Left renal cortex interstitium (tissue), 4 donors: ENCODE measurements around the gene STIP1. TPM values are rescaled to one million over a fixed set of nuclear protein-coding genes. Genes with fewer than 3 reads are reported as not detected.
"Not testable (repeated sequence)": the region's sequence is repeated elsewhere in the genome, so short reads cannot be mapped to it uniquely, and the experiment has no call there.

Source experiments
- DNase-seq, 4 donors: peaks; one replicate each; pipeline ENCODE4 v3.0.0-alpha.2; 2013; ENCODE audit warnings: low read depth in 4 of 4, low spot score in 2 of 4, missing footprints in 1 of 4
- polyA plus RNA-seq, 4 donors: library from polyadenylated mRNA; unstranded; fragments of 120-200 nt; gene quantifications; one replicate each; pipeline ENCODE4 v1.2.1, GENCODE V29; 2013; ENCODE audit not compliant: insufficient read length in 4 of 4

STIP1 gene
- polyA plus RNA-seq, 4 donors, result 156 to 207 (median 187) TPM

DNA sequence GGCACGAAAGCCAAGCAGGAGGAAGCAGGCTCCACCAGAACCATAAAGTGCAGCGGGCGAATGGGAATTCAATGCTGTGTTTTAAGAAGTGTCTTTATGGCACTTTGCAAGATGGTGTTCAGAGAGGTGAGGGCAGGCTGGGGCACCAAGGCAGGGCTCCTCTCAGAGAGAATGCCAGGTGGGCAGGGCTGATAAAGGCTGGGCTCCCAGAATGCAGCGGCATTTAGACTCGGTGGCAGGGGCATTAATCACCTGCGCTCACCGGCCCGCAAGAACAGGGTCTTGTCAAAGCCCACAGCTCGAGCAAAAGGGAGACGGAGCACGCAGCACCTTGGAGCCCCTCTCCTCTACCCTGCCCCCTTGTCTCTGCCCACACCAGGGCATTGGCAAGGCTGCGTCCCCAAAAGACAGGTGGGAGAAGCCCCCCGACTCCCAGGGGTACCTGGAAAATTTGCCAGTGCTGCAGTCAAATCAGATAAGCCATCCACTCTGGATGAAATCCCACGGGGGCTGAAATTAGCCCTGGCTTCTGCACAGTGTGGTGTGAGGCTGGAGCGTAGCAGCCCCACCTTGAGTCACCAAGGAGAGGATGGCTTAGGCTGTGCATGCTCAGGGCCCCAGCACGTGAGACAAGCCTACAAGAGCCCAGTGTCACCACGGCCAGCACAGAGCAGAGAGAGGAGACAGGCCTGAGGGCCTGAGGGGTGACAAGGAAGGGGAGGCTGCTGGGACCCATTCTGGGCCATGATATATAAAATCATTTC is 28.2 kb upstream of the STIP1 start:
- DNase-seq, result no peak

DNA sequence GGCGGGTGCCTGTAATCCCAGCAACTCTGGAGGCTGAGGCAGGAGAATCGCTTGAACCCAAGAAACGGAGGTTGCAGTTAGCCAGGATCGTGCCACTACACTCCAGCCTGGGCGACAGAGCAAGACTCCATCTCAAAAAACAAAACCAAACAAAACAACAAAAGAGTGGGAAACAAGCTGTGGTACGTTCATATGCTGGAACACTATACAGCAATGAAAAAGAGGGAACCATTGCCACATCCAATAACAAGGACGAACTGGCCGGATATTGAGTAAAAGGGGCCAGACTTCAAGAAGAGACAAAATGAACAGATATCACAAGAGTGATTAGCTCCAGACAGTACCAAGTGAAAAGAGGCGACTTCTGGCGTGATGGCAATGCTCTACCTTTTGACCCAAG is 24.9 kb upstream of the STIP1 start:
- DNase-seq, result no peak

DNA sequence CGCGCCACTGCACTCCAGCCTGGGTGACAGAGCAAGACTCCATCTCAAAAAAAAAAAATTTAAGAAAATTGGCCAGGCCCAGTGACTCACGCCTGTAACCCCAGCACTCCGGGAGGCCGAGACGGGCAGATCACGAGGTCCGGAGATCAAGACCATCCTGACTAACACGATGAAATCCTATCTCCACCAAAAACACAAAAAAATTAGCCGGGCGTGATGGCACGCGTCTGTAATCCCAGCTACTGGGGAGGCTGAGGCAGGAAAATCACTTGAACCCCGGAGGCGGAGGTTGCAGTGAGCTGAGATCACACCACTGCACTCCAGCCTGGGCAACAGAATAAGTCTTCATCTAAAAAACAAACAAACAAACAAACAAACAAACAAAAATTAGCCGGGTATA is 23.2 kb upstream of the STIP1 start:
- not testable (repeated sequence) for DNase-seq

DNA sequence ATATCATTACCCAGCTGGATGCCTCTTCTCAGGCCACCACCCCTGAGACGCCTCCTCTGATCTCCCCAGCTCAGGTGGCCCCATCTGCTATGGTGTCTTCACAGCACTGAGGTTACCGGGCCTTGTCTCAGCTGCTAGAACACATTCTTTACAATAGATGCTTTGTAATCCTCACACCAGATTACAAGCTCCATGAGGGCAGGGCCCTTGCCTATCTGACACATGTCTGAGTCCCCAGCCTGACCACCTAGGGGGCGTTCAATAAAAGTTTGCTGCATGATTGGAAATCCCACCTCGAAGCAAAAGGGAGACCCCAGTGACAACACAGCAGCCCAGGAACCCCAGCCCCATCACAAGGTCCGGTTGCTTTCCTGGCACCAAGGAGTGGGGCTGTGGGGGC is 22.0 kb upstream of the STIP1 start:
- no peak for DNase-seq

DNA sequence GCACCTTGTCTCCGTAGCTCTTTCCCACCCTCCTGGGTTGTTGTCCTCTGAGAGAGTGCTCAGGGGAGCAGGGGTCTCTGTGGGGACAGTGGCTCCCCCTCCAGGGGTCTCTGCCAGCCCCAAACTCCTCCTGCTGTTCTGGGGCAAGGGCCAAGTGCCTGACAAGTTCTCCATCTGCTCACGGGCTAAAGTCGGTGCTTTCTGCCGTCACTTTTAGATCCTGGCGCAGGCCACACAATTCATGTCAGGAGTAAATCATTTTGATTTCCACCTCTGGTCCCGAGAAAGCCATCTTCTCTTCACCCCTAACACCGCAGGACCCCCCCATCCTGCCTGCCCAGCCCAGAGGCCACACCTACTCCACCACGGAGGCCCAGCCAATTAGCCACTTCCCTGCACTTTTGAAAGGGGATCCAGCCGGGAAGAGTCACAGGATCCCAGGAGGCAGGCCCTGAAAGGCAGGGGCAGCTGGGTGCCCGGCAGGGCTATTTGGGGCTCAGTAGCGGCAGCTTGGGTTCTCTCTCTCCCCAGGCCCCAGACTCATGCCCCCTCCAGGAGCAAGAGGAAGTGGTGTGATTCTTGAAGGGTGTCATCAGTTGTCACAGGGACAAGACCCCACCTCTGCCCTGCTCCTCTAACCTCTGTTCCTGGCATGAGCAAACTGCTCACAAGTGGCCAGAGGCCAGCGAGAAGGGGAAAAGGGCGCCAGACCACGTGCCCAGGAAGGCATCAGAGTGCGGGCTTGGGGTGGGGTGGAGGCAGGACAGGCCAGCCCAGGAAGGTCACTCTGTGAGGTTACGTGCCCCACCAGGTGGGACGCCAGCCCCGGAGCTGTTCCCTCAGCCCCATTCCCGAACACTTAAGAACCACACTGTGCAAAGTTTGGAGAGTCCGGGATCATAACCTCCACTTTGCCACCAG is 21.3 kb upstream of the STIP1 start:
- DNase-seq, result no peak

DNA sequence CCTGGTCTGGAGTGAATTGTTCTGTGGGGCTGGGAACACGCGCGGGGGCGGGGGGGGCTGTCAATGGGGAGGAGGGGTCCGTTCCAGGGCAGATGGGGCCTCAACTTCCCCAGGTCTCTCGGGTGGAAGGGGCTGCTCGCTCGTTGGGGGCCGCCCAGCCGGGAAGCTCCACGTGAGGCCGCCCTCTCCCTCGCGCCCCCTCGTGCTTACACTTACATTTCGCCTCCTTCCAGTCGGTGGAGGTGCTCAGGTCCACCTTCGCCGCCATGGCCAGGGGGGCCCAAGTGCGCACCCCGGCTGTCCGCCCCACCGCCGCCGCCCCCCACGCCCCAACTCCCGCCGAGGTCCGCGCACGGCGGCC is 20.5 kb upstream of the STIP1 start:
- DNase-seq, result no peak

DNA sequence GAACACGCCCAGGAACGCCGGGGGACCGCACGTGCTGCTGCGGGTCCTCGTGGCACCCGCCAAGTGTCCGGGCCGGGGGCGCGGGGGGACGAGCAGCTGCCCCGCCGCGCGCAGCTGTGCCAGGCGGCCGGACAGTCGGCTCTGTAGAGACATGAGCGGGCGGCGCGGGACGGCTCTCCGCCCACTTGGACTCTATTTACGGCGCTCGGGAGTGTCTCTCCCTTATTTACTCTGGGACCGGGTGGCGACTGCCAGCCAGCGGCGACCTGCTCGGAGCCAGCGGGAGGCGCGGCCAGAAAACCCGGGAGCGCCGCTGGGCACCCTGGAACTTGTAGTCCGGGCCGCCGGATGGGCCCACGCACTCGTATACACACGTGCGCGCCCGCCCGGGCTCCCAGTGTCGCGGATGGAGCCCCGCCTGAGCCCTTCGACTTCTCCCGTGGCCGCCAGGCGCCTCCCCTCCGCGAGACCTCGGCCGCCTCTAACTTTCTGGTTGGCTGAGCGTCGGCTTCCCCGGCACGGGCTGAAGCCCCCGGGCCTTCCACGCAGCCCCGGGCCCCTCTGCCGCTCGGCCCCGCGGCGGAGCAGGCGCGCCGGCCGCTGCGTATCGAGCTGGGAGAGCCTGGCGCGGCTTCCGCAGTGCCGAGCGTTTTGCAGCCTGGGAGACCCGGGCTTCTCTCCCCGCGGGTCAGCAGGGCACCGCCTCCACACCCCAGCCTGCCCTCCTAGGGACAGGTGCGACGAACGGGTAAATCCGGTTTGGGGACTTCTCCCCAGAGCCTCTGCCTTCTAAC is 19.9 kb upstream of the STIP1 start, which contains the start of gene MACROD1:
TSS of gene MACROD1 (minus strand) at position 272 of the 794 bp plus-strand sequence. CDS start at position 153, 119 bp downstream.
- DNase-seq, result no peak

DNA sequence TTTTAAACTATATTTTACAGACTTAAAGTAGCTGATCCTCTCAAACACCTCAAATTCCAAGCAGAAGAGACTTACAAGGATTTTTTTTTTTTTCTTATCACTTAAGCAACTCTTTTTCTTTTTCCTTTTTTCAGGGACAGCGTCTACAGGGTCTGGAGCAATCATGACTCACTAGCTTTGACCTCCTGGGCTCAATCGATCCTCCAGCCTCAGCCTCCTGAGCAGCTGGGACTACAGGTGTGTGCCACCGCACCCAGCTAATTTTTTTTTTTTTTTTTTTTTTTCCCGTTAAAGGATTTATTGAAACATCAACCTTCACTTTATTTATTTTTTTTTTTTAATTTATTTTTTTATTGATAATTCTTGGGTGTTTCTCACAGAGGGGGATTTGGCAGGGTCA is 15.6 kb upstream of the STIP1 start:
- DNase-seq, result no peak

DNA sequence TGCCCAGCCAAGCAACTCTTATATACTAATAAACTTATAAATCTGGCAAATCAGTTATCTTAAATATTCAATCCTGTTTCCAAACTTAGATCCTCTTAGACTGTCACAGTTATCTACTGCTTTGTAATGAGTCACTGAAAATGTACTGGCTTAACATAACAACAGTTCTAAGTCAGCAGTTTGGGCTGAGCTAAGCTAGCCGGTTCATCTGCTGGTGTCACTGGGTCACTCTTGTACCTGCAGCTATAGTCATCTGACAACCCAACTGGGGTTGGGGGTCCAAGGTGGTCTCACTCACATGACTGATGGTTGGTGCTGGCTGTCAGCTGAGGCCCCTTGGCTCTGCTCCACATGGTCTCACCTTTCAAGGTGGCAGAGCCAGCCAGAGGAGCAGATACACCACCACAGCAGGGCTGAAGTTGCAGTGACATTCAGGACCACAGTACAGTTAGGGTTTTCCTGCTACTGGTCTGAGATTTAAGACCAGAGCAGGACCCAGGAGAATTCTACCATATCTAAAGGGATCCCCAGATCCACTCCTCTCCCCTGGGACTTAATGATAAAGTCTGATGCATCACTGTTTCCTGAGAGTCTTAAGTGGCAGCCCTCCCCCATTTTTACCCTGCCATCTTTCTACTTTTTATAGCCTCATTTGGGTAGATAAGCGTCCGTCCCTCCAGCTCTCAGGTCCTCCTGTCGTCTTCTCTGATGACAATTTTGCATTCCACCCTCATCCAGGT is 12.2 kb upstream of the STIP1 start:
- DNase-seq, result no peak

DNA sequence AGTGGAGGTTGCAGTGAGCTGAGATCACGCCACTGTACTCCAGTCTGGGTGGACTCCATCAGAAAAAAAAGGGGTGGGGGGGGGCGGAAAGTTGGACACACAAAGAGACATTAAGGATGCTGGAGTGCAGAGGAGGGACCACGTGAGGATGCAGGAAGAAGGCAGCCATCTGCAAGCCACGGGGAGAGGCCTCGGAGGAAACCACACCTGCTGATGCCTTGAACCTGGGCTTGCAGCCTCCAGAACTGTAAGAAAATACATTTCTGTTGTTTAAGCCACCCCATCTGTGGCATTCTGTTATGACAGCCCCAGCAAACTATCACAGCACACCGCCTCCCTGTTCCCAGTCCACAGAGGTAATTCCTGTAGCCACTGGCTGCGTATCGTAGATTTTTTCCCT is 9.2 kb upstream of the STIP1 start:
- no peak for DNase-seq

DNA sequence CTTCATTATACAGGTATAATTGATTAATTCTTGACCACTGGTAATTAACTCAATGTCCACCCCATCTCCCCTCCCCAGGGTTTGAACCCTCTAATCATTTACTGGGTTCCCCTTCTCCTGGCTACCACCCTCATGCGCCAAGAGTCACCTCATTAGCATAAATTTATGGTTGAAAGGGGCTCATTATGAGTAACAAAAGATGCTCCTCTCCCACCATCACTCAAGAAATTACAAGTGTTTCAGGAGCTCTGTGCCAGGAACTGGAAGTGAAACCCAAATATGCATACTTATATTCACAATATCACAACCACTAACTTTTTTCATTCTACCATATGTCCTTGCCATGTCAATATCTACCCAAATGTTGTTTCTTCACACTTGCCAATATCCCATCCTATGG is 7.8 kb upstream of the STIP1 start:
- no peak for DNase-seq

DNA sequence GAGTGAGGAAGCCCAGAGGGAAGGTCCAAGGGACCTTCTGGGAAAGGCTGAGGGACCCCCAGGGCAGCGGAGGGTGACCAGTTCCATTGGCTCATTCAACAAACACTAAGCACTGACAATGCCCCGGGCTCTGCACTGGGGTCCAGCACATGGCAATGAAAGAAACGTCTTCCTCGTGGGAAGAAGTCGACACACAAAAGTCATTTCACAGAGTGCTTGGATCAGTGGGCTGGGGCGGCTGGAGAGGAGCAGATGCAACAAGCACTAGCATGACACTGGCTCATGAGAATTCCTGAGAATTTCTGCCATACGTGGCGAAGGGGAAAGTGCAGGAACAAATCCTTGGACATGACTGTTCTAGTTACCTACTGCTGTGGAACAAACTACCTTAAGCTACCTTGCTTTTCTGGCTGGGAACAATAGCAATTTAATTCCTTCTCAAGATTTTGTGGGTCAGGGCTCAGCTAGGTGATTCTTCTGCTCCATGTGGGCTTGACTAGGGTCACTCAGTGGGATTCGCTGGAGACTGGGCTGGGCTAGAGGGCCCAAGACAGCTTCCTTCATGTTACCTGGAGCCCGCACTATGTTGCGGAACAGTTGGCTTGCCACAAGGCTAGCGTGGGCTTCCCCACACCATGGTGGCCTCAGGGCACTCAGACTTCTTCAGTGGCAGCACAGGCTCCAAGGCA is 6.9 kb upstream of the STIP1 start:
- no peak for DNase-seq

DNA sequence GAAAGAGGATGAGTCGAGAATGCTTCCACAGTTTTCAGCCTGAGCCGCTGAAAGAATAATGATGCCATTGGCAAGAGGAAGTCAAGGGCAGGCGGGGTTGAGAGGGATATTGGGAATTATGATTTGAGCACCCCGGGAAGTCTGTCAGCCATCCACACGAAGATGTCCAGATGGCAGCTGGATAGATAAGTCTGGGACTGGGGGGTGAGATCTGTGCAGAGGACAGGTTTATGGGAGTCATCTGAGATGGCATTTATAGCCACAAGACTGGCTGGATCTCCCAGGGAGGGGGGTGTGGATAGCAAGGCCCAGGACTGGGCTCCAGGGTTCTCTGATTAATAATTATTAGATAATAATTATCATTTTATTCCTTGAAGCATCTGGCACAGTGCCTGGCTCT is 5.1 kb upstream of the STIP1 start:
- DNase-seq, result no peak

DNA sequence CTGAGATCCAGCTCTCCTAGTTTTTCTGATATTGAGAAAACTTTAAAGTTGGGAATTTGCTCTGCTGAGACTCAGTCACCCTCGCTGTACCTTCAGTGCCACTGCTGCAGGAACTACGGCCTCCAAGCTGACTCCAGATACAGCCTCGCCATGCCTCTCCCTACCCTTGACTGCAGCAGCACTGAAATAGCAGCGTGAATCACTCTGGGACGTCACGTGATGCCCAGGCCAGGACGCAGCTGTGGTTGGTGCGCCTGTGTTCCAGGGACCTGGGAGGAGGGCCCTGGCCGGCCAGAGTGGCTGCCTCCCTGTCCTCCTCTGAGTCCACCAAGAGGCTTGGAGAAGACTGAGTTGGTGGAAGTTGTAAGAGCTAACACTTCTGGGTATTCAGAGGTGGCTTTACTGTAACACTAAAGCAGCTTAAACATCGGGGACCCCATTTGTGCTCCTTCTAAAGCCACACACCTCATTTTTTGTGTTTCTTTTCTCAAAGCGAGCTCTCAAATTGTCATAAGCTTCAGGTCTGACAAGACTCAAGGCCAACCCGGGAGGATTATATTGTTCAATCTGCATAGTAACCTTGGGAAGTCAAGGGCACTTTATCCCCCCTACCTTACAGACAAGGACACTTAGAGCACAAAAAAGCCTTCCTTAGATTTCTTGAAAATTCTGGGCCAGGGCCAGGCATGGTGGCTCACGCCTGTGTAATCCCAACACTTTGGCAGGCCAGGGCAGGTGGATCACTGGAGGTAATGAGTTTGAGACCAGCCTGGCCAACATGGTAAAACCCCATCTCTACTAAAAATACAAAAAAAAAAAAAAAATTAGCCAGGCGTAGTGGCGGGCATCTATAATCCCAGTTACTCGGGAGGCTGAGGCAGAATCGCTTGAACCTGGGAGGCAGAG is 4.2 kb upstream of the STIP1 start:
- DNase-seq, result peak in 1 of 4 donors; percentile 66

DNA sequence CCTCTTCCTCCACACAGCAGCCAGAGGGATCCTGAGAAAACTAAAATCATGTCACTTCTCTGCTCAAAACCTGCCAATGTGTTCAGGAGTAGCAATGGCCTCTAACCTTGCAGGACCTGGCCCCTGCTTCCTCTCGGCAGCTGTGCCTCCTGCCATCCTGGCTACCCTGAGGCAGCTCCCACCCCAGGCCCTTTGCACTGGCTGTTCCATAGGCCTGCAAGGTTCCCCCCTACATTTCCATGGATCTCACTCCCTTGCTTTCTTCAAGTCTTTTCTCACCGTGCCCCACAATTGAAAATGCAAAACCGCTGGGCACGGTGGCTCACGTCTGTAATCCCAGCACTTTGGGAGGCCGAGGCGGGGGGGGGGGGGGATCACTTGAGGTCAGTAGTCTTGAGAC is 2.1 kb upstream of the STIP1 start:
- no peak for DNase-seq

DNA sequence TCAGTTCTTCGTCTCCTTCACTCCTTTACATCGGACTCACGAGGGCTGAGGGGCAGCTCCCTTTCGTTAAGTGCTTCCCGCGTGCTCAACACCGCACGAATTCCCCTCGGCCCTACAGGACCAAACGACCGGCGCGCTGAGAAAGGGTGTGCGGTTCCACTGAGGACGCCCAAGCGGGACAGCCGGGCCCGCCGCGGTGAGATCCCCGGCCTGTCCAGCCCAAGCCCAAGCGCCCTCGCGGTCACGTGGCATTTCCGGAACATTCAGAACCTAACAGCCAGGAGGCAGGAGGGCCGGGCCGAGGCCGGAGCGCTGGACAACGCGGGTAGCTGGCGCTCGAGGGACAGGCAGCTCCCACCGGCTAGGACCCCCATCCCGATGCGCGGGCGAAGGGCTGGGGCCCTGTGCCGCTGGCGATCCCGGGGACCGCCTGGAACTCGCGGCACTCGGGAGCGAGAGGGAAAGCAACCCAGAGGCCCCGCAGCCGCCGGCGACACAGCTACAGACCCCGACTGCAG is 737 bp upstream of the STIP1 start:
- DNase-seq, result peak in 2 of 4 donors; percentile 66 to 75

DNA sequence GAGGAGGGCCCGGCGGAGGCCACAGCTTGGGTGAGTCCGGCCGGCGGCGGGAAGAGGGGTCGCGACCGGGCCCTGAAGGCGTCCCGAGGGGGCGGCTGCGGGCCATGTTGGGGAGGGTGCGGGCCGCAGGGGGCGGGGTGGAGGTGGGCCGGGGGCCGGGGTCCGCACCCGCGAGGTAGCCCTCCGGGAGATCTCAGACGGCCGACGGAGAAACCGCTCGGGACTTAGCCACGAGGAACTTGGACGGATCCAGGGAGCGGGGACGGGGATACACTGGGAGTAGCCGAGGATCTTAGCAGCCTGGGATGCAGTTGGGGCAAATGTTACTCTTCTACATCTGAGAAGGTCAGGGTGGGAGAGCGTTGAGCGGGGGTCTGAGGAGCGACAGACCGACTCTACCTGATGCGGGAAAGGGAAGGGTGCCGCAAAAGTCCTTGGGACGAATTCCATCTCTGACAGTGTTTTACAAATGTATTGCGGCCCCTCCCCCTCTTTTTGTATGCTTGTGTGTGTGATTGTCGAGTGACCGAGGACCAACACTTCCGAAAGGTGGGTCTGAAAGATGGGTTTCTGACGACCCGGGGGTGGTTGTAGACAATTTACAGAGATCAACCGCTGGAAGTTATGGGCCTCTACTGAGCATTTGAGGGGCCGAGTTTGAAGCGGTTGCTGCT is 658 bp downstream of the STIP1 start:
- peak in 1 of 4 donors; percentile 24 for DNase-seq

DNA sequence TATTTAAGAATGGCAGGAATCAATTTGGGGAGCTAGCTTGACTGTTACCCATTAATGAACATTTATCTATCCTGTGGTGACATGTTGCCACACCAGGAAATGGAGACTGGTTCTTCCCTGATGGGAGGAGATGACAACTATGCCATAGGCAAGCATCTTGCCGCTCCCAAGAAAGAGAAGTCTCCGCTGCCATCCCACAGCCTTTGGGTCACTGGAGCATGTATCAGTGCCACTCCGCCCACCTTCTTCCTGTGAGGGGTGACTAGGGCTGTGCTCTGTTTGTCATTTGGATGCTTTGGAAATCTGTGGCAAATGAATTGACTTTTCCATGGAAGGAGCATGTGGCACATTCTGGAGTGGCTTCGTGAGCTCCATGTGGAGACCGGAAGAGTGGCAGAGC is 6.5 kb downstream of the STIP1 start:
- no peak for DNase-seq
